ENCODE measurements around the gene ITGA3. TPM values are rescaled to one million over a fixed set of nuclear protein-coding genes. Genes with fewer than 3 reads are reported as not detected.

Gene ITGA3
- total and polyA plus RNA-seq, 12 donors, result 12.5 to 44.2 (median 23.1) TPM

- WGBS, 2 donors, result 94 to 96% methylated on average over 17 of the region's 17 CpGs
- Histone ChIP-seq H3K9me3 (no peaks in the 10 kb centered on the region), H3K27me3 (no peaks in the 10 kb centered on the region), H3K36me3 (no peaks in the 10 kb centered on the region), H3K4me3 (no peak overlapping the region), H3K4me1 (peaks cover 7 to 38% (median 20%) of the 10 kb centered on the region in 9 donors), H3K27ac (no peak overlapping the region)
- ATAC-seq, result no peak
- TF ChIP-seq CTCF (IDR thresholded peaks at IDR 0.05), result no peak
- no peak for DNase-seq
- intact Hi-C loops (cut with DNase I), result no loop called here
Observed at GRCh38 chr17:50048146-50048720, 7.7 kb upstream of the ITGA3 start.

- H3K36me3 ChIP-seq, result no peaks in the 10 kb centered on the region
- DNase-seq (no peak), ATAC-seq (no peak)
- no peaks in the 10 kb centered on the region for H3K9me3 ChIP-seq
- H3K4me3 ChIP-seq, result no peak overlapping the region
- 83 to 85% methylated on average over 4 of the region's 4 CpGs for WGBS, 2 donors
- no peak overlapping the region for H3K27ac ChIP-seq
- H3K4me1 ChIP-seq, result peaks cover 5 to 39% (median 22%) of the 10 kb centered on the region in 9 donors
- peaks cover 0 to 5% (median 0%) of the 10 kb centered on the region in 7 donors for H3K27me3 ChIP-seq
- intact Hi-C loops (cut with DNase I), result no loop called here
- no peak for TF ChIP-seq CTCF (IDR thresholded peaks at IDR 0.05)
Observed at GRCh38 chr17:50048988-50049387, 6.9 kb upstream of the ITGA3 start.

GRCh38 chr17:50049636-50050035 lies 6.3 kb upstream of the ITGA3 start:
- intact Hi-C loops (cut with DNase I), result no loop called here
- no peaks in the 10 kb centered on the region for H3K36me3 ChIP-seq
- H3K4me1 ChIP-seq, result peaks cover 5 to 44% (median 20%) of the 10 kb centered on the region in 9 donors
- WGBS, 2 donors, result 72 to 73% methylated on average over 3 of the region's 3 CpGs
- no peaks in the 10 kb centered on the region for H3K9me3 ChIP-seq
- H3K4me3 ChIP-seq, result no peak overlapping the region
- TF ChIP-seq CTCF (IDR thresholded peaks at IDR 0.05), result no peak
- H3K27ac ChIP-seq, result no peak overlapping the region
- ATAC-seq, result no peak
- peaks cover 0 to 12% (median 0%) of the 10 kb centered on the region in 7 donors for H3K27me3 ChIP-seq
- no peak for DNase-seq

- WGBS, 2 donors, result 94 to 96% methylated on average over 12 of the region's 12 CpGs
- no peak overlapping the region for H3K27ac ChIP-seq
- intact Hi-C loops (cut with DNase I), result no loop called here
- no peak overlapping the region for H3K4me3 ChIP-seq
- H3K9me3 ChIP-seq, result no peaks in the 10 kb centered on the region
- TF ChIP-seq CTCF (IDR thresholded peaks at IDR 0.05), result no peak
- H3K27me3 ChIP-seq, result peaks cover 0 to 21% (median 0%) of the 10 kb centered on the region in 7 donors
- H3K36me3 ChIP-seq, result no peaks in the 10 kb centered on the region
- DNase-seq, result no peak
- ATAC-seq, result no peak
- H3K4me1 ChIP-seq, result peaks cover 3 to 53% (median 28%) of the 10 kb centered on the region in 9 donors
Observed at GRCh38 chr17:50050431-50051032, 5.4 kb upstream of the ITGA3 start.

Measured in heart right ventricle (tissue), 16 donors.